Measurements from ENCODE around the gene HAPLN2. TPM values are rescaled to one million over a fixed set of nuclear protein-coding genes. Genes with fewer than 3 reads are reported as not detected.
A peak's percentile ranks its signal among the peaks of the same experiment; 100 is the strongest.

Gene HAPLN2
- total RNA-seq (2021; ENCODE audit: unreplicated experiment) (0.21 TPM), Bru-seq, nascent RNA (percentile 10 among the genes with signal in this experiment), BruChase-seq, experiment 1, labeled RNA remaining after a 2-hour chase (percentile 23 among the genes with signal in this experiment), BruChase-seq, experiment 2, labeled RNA remaining after a 6-hour chase (percentile 24 among the genes with signal in this experiment)
- 0.44 TPM for polyA plus RNA-seq (2012; ENCODE audit: insufficient read length)
- long read RNA-seq, partial matches to known transcripts, result 1 of 1 reads
- long read RNA-seq, other reads (novel, unspliced or antisense), result 0 of 1 reads

- no peak for DNase-seq (ENCODE audit: low read depth, low spot score)
- no peak for TF ChIP-seq SIN3A (IDR thresholded peaks at IDR 0.05; ENCODE audit: borderline replicate concordance, insufficient read depth, low read depth, low read length)
- no peak for TF ChIP-seq TCF7L2 (IDR thresholded peaks at IDR 0.05; ENCODE audit: low read depth, low read length)
- peak; percentile 83 for TF ChIP-seq CTCF (IDR thresholded peaks at IDR 0.05)
- Histone ChIP-seq H3K27ac (ENCODE audit: low read length) (no peak within 1 kb of the TSS), H3K36me3 (ENCODE audit: control insufficient read depth, insufficient read depth, low read length) (no peaks in the 10 kb centered on the region), H3K27me3 (ENCODE audit: control insufficient read depth, insufficient read depth, low read length) (no peaks in the 10 kb centered on the region), H3K4me3 (ENCODE audit: low read depth in 2 of 2, low read length in 2 of 2) (no peak within 1 kb of the TSS), H3K9me3 (ENCODE audit: control insufficient read depth, insufficient read depth, low read depth, low read length) (no peaks in the 10 kb centered on the region), H3K4me1 (ENCODE audit: control insufficient read depth, insufficient read depth, low read length) (peaks cover 4% of the 10 kb centered on the region)
- intact Hi-C loops (cut with micrococcal nuclease; ENCODE audit: unreplicated experiment) (no loop called here), in situ Hi-C loops (cut with HindIII; ENCODE audit: low pct_unique_long_range_greater_than_20kb, low sequenced_read_pairs) (no loop called here)
- no TSS peak for BruUV-seq (replicated peaks)
- ATAC-seq, result no peak
- POLR2A ChIA-PET, result no interaction called here
- CTCF ChIA-PET, result interaction anchor here (1.3 kb wide), 1 partner anchor 39 kb away, joined by 5 read pairs; no protein-coding TSS in a partner anchor
Observed at GRCh38 chr1:156618853-156619581, at the start of gene HAPLN2. Gene HAPLN2, plus strand, starts transcription at chr1:156619415. Its CDS starts 4,076 bp downstream, at chr1:156623491.

- Histone ChIP-seq H3K27me3 (ENCODE audit: control insufficient read depth, insufficient read depth, low read length) (no peaks in the 10 kb centered on the region), H3K4me3 (ENCODE audit: low read depth in 2 of 2, low read length in 2 of 2) (peak overlapping the region; percentile 77 to 96), H3K9me3 (ENCODE audit: control insufficient read depth, insufficient read depth, low read depth, low read length) (no peaks in the 10 kb centered on the region), H3K27ac (ENCODE audit: low read length) (peak overlapping the region; percentile 73), H3K4me1 (ENCODE audit: control insufficient read depth, insufficient read depth, low read length) (peaks cover 10% of the 10 kb centered on the region), H3K36me3 (ENCODE audit: control insufficient read depth, insufficient read depth, low read length) (peaks cover 14% of the 10 kb centered on the region)
- ChIA-PET POLR2A (no interaction called here), CTCF (no interaction called here)
- DNase-seq (ENCODE audit: low read depth, low spot score), result no peak
- no TSS peak for BruUV-seq (replicated peaks)
- intact Hi-C loops (cut with micrococcal nuclease; ENCODE audit: unreplicated experiment) (loop anchor here (5.0 kb wide), 1 partner anchor 104 kb away; no protein-coding TSS in a partner anchor), in situ Hi-C loops (cut with HindIII; ENCODE audit: low pct_unique_long_range_greater_than_20kb, low sequenced_read_pairs) (no loop called here)
- ATAC-seq, result no peak; the same call in 1 of the 2 replicates
- TF ChIP-seq REST (IDR thresholded peaks at IDR 0.05; ENCODE audit: insufficient read depth in 1 of 2, low read depth in 2 of 2, low read length in 1 of 2), result no peak
- no peak for TF ChIP-seq POLR2AphosphoS5 (IDR thresholded peaks at IDR 0.05; ENCODE audit: low read depth, low read length)
- TF ChIP-seq CTCF (IDR thresholded peaks at IDR 0.05), result no peak
- no peak for TF ChIP-seq SIN3A (IDR thresholded peaks at IDR 0.05; ENCODE audit: borderline replicate concordance, insufficient read depth, low read depth, low read length)
- TF ChIP-seq TCF7L2 (IDR thresholded peaks at IDR 0.05; ENCODE audit: low read depth, low read length), result no peak
Observed at GRCh38 chr1:156571261-156571852, 47.9 kb upstream of the HAPLN2 start.
